ENCODE data around the gene CCNK. TPM values are rescaled to one million over a fixed set of nuclear protein-coding genes. Genes with fewer than 3 reads are reported as not detected.

CCNK gene
- total RNA-seq (139 TPM), polyA plus RNA-seq (10 to 100 TPM in 3 of 4 donors, 1 to 10 TPM in 1; 8.8 to 23.9 (median 20.3) TPM)

- Mint-ChIP-seq H3K27ac (peak within 1 kb of the TSS; percentile 98 to 100 (median 99)), H3K4me1 (peaks cover 47 to 67% (median 56%) of the 10 kb centered on the region in 4 donors), H3K27me3 (peaks cover 5% of the 10 kb centered on the region), H3K9me3 (no peaks in the 10 kb centered on the region), H3K4me3 (peak within 1 kb of the TSS; percentile 98 to 100 (median 99)), H3K36me3 (peaks cover 3% of the 10 kb centered on the region)
- H3K4me1 ChIP-seq (ENCODE audit: control insufficient read depth, insufficient read depth, low read length, poor library complexity, severe bottlenecking), result peaks cover 40% of the 10 kb centered on the region
- no peaks in the 10 kb centered on the region for H3K9me3 ChIP-seq (ENCODE audit: control insufficient read depth in 2 of 2, low read length in 2 of 2)
- DNase-seq (peak; percentile 100), ATAC-seq (ENCODE audit: low read depth in 2 of 2) (peak; percentile 87 to 91)
- H3K4me3 ChIP-seq (ENCODE audit: low read depth, low read length), result peak within 1 kb of the TSS; percentile 100
- no peaks in the 10 kb centered on the region for H3K36me3 ChIP-seq (ENCODE audit: control insufficient read depth, insufficient read depth, low read length)
- H3K27me3 ChIP-seq (ENCODE audit: control insufficient read depth, insufficient read depth, low read length), result no peaks in the 10 kb centered on the region
- peak within 1 kb of the TSS; percentile 95 for H3K27ac ChIP-seq (ENCODE audit: insufficient read depth, low read length, poor library complexity, severe bottlenecking)
Observed at GRCh38 chr14:99480917-99481744, at the start of gene CCNK. Gene CCNK, plus strand, starts transcription at chr14:99481409. Its CDS starts 11,269 bp downstream, at chr14:99492678.

GRCh38 chr14:99431986-99432385 is 49.2 kb upstream of the CCNK start:
- H3K9me3 ChIP-seq (ENCODE audit: control insufficient read depth in 2 of 2, low read length in 2 of 2), result peaks cover 7 to 9% of the 10 kb centered on the region in 2 experiments
- peaks cover 43% of the 10 kb centered on the region for H3K36me3 ChIP-seq (ENCODE audit: control insufficient read depth, insufficient read depth, low read length)
- H3K27ac ChIP-seq (ENCODE audit: insufficient read depth, low read length, poor library complexity, severe bottlenecking), result no peak overlapping the region
- H3K4me3 ChIP-seq (ENCODE audit: low read depth, low read length), result no peak overlapping the region
- Mint-ChIP-seq H3K4me1 (peaks cover 13 to 23% (median 19%) of the 10 kb centered on the region in 4 donors), H3K9me3 (peaks cover 0 to 5% (median 2%) of the 10 kb centered on the region in 7 donors), H3K4me3 (no peak overlapping the region), H3K36me3 (peaks cover 67% of the 10 kb centered on the region), H3K27me3 (no peaks in the 10 kb centered on the region), H3K27ac (no peak overlapping the region)
- ATAC-seq (ENCODE audit: low read depth in 2 of 2), result no peak
- H3K4me1 ChIP-seq (ENCODE audit: control insufficient read depth, insufficient read depth, low read length, poor library complexity, severe bottlenecking), result peaks cover 10% of the 10 kb centered on the region
- no peaks in the 10 kb centered on the region for H3K27me3 ChIP-seq (ENCODE audit: control insufficient read depth, insufficient read depth, low read length)
- no peak for DNase-seq

GRCh38 chr14:99432485-99432884 is 48.7 kb upstream of the CCNK start:
- H3K4me3 Mint-ChIP-seq, result no peak overlapping the region
- H3K36me3 Mint-ChIP-seq, result peaks cover 71% of the 10 kb centered on the region
- H3K9me3 Mint-ChIP-seq, result peaks cover 0 to 5% (median 2%) of the 10 kb centered on the region in 7 donors
- H3K4me1 ChIP-seq (ENCODE audit: control insufficient read depth, insufficient read depth, low read length, poor library complexity, severe bottlenecking), result peaks cover 15% of the 10 kb centered on the region
- no peak overlapping the region for H3K27ac ChIP-seq (ENCODE audit: insufficient read depth, low read length, poor library complexity, severe bottlenecking)
- peaks cover 18 to 28% (median 23%) of the 10 kb centered on the region in 4 donors for H3K4me1 Mint-ChIP-seq
- H3K4me3 ChIP-seq (ENCODE audit: low read depth, low read length), result no peak overlapping the region
- ATAC-seq (ENCODE audit: low read depth in 2 of 2), result no peak
- H3K36me3 ChIP-seq (ENCODE audit: control insufficient read depth, insufficient read depth, low read length), result peaks cover 43% of the 10 kb centered on the region
- H3K27ac Mint-ChIP-seq, result peak overlapping the region in 1 of 3 donors; percentile 26
- no peak for DNase-seq
- peaks cover 7 to 9% of the 10 kb centered on the region in 2 experiments for H3K9me3 ChIP-seq (ENCODE audit: control insufficient read depth in 2 of 2, low read length in 2 of 2)
- no peaks in the 10 kb centered on the region for H3K27me3 ChIP-seq (ENCODE audit: control insufficient read depth, insufficient read depth, low read length)
- H3K27me3 Mint-ChIP-seq, result no peaks in the 10 kb centered on the region

- Histone ChIP-seq H3K4me3 (ENCODE audit: low read depth, low read length) (no peak overlapping the region), H3K36me3 (ENCODE audit: control insufficient read depth, insufficient read depth, low read length) (peaks cover 22% of the 10 kb centered on the region), H3K27ac (ENCODE audit: insufficient read depth, low read length, poor library complexity, severe bottlenecking) (no peak overlapping the region), H3K27me3 (ENCODE audit: control insufficient read depth, insufficient read depth, low read length) (no peaks in the 10 kb centered on the region), H3K4me1 (ENCODE audit: control insufficient read depth, insufficient read depth, low read length, poor library complexity, severe bottlenecking) (peaks cover 17% of the 10 kb centered on the region), H3K9me3 (ENCODE audit: control insufficient read depth in 2 of 2, low read length in 2 of 2) (no peaks in the 10 kb centered on the region)
- Mint-ChIP-seq H3K4me3 (peak overlapping the region in 1 of 4 donors; percentile 46), H3K9me3 (no peaks in the 10 kb centered on the region), H3K36me3 (peaks cover 64% of the 10 kb centered on the region), H3K27ac (peak overlapping the region in 1 of 3 donors; percentile 88), H3K4me1 (peaks cover 25 to 33% (median 26%) of the 10 kb centered on the region in 4 donors), H3K27me3 (no peaks in the 10 kb centered on the region)
- ATAC-seq (ENCODE audit: low read depth in 2 of 2), result no peak
- DNase-seq, result no peak
Observed at GRCh38 chr14:99435327-99435726, 45.9 kb upstream of the CCNK start.

GRCh38 chr14:99436247-99437180 is 44.7 kb upstream of the CCNK start:
- Histone ChIP-seq H3K4me1 (ENCODE audit: control insufficient read depth, insufficient read depth, low read length, poor library complexity, severe bottlenecking) (peaks cover 17% of the 10 kb centered on the region), H3K27ac (ENCODE audit: insufficient read depth, low read length, poor library complexity, severe bottlenecking) (peak overlapping the region; percentile 10), H3K4me3 (ENCODE audit: low read depth, low read length) (peak overlapping the region; percentile 48), H3K27me3 (ENCODE audit: control insufficient read depth, insufficient read depth, low read length) (no peaks in the 10 kb centered on the region), H3K9me3 (ENCODE audit: control insufficient read depth in 2 of 2, low read length in 2 of 2) (no peaks in the 10 kb centered on the region), H3K36me3 (ENCODE audit: control insufficient read depth, insufficient read depth, low read length) (peaks cover 19% of the 10 kb centered on the region)
- no peaks in the 10 kb centered on the region for H3K9me3 Mint-ChIP-seq
- H3K4me1 Mint-ChIP-seq, result peaks cover 26 to 38% (median 27%) of the 10 kb centered on the region in 4 donors
- ATAC-seq (ENCODE audit: low read depth in 2 of 2) (peak; percentile 43 to 63), DNase-seq (peak in 1 of 3 donors; percentile 56)
- H3K27me3 Mint-ChIP-seq, result no peaks in the 10 kb centered on the region
- peak overlapping the region; percentile 26 to 88 (median 38) for H3K27ac Mint-ChIP-seq
- H3K36me3 Mint-ChIP-seq, result peaks cover 59% of the 10 kb centered on the region
- peak overlapping the region in 1 of 4 donors; percentile 46 for H3K4me3 Mint-ChIP-seq

GRCh38 chr14:99437706-99438105 is 43.5 kb upstream of the CCNK start:
- peaks cover 17% of the 10 kb centered on the region for H3K4me1 ChIP-seq (ENCODE audit: control insufficient read depth, insufficient read depth, low read length, poor library complexity, severe bottlenecking)
- Mint-ChIP-seq H3K27me3 (no peaks in the 10 kb centered on the region), H3K4me1 (peaks cover 33 to 49% (median 36%) of the 10 kb centered on the region in 4 donors), H3K9me3 (no peaks in the 10 kb centered on the region), H3K36me3 (peaks cover 59% of the 10 kb centered on the region), H3K27ac (peak overlapping the region in 2 of 3 donors; percentile 26 to 88), H3K4me3 (peak overlapping the region in 2 of 4 donors; percentile 34 to 40)
- no peak overlapping the region for H3K27ac ChIP-seq (ENCODE audit: insufficient read depth, low read length, poor library complexity, severe bottlenecking)
- H3K36me3 ChIP-seq (ENCODE audit: control insufficient read depth, insufficient read depth, low read length), result peaks cover 18% of the 10 kb centered on the region
- no peak overlapping the region for H3K4me3 ChIP-seq (ENCODE audit: low read depth, low read length)
- no peak for DNase-seq
- no peaks in the 10 kb centered on the region for H3K27me3 ChIP-seq (ENCODE audit: control insufficient read depth, insufficient read depth, low read length)
- no peaks in the 10 kb centered on the region for H3K9me3 ChIP-seq (ENCODE audit: control insufficient read depth in 2 of 2, low read length in 2 of 2)
- ATAC-seq (ENCODE audit: low read depth in 2 of 2), result no peak

GRCh38 chr14:99440278-99440677 is 40.9 kb upstream of the CCNK start:
- H3K27me3 Mint-ChIP-seq, result no peaks in the 10 kb centered on the region
- Histone ChIP-seq H3K36me3 (ENCODE audit: control insufficient read depth, insufficient read depth, low read length) (peaks cover 15% of the 10 kb centered on the region), H3K4me3 (ENCODE audit: low read depth, low read length) (no peak overlapping the region), H3K27me3 (ENCODE audit: control insufficient read depth, insufficient read depth, low read length) (no peaks in the 10 kb centered on the region), H3K27ac (ENCODE audit: insufficient read depth, low read length, poor library complexity, severe bottlenecking) (no peak overlapping the region), H3K4me1 (ENCODE audit: control insufficient read depth, insufficient read depth, low read length, poor library complexity, severe bottlenecking) (peaks cover 17% of the 10 kb centered on the region), H3K9me3 (ENCODE audit: control insufficient read depth in 2 of 2, low read length in 2 of 2) (no peaks in the 10 kb centered on the region)
- no peak overlapping the region for H3K4me3 Mint-ChIP-seq
- no peak for DNase-seq
- H3K4me1 Mint-ChIP-seq, result peaks cover 27 to 47% (median 39%) of the 10 kb centered on the region in 4 donors
- no peaks in the 10 kb centered on the region for H3K9me3 Mint-ChIP-seq
- H3K27ac Mint-ChIP-seq, result no peak overlapping the region
- H3K36me3 Mint-ChIP-seq, result peaks cover 52% of the 10 kb centered on the region
- no peak for ATAC-seq (ENCODE audit: low read depth in 2 of 2)

Measured in CD4-positive, CD25-positive, alpha-beta regulatory T cell (primary cell).